Measurements from ENCODE around the gene AKAP10. TPM values are rescaled to one million over a fixed set of nuclear protein-coding genes. Genes with fewer than 3 reads are reported as not detected.

AKAP10 gene
- total RNA-seq, 1 experiment from 2014 or later = 52.7 TPM

- no peak for DNase-seq
- no peaks in the 10 kb centered on the region for H3K9me3 ChIP-seq (ENCODE audit: insufficient read depth, low read depth)
- no peaks in the 10 kb centered on the region for H3K79me2 ChIP-seq (ENCODE audit: low read depth)
- no peaks in the 10 kb centered on the region for H3K9me2 ChIP-seq (ENCODE audit: insufficient read depth)
- BruUV-seq (replicated peaks) = no TSS peak
- no peaks in the 10 kb centered on the region for H3K4me1 ChIP-seq (replicated peaks; ENCODE audit: insufficient read depth)
- no peaks in the 10 kb centered on the region for H4K20me1 ChIP-seq (ENCODE audit: insufficient read depth)
- CTCF ChIA-PET = no interaction called here
- intact Hi-C loops (cut with micrococcal nuclease; ENCODE audit: unreplicated experiment) = no loop called here
- H3F3A ChIP-seq (ENCODE audit: insufficient read depth, low read depth) = no peaks in the 10 kb centered on the region
- TF ChIP-seq EZH2 (IDR thresholded peaks at IDR 0.05; ENCODE audit: low read depth) (no peak), CTCF (conservative IDR thresholded peaks at IDR 0.05) (no peak)
- H3K4me3 ChIP-seq = no peak overlapping the region
- no peak overlapping the region for H2AFZ ChIP-seq
- no peak overlapping the region for H3K27ac ChIP-seq
- no peaks in the 10 kb centered on the region for H3K36me3 ChIP-seq (ENCODE audit: low read depth)
- no peaks in the 10 kb centered on the region for H3K27me3 ChIP-seq (ENCODE audit: insufficient read depth, low read depth)
- no peak overlapping the region for H3K4me2 ChIP-seq
- POLR2A ChIA-PET (ENCODE audit: unreplicated experiment) = no interaction called here
Measured at GRCh38 chr17:19877364-19877945, 100.2 kb downstream of the AKAP10 start.

- POLR2A ChIA-PET (ENCODE audit: unreplicated experiment) = no interaction called here
Measured at GRCh38 chr17:19876529-19877161, 101.0 kb downstream of the AKAP10 start.

GRCh38 chr17:19874256-19874655 is 103.4 kb downstream of the AKAP10 start:
- Histone ChIP-seq H3K27ac (no peak overlapping the region), H3K9me3 (ENCODE audit: insufficient read depth, low read depth) (no peaks in the 10 kb centered on the region), H3K79me2 (ENCODE audit: low read depth) (no peaks in the 10 kb centered on the region), H2AFZ (no peak overlapping the region), H4K20me1 (ENCODE audit: insufficient read depth) (no peaks in the 10 kb centered on the region), H3K4me3 (no peak overlapping the region), H3F3A (ENCODE audit: insufficient read depth, low read depth) (no peaks in the 10 kb centered on the region), H3K4me2 (no peak overlapping the region), H3K9me2 (ENCODE audit: insufficient read depth) (no peaks in the 10 kb centered on the region), H3K36me3 (ENCODE audit: low read depth) (no peaks in the 10 kb centered on the region), H3K4me1 (replicated peaks; ENCODE audit: insufficient read depth) (no peaks in the 10 kb centered on the region), H3K27me3 (ENCODE audit: insufficient read depth, low read depth) (no peaks in the 10 kb centered on the region)
- intact Hi-C loops (cut with micrococcal nuclease; ENCODE audit: unreplicated experiment) = no loop called here
- no TSS peak for BruUV-seq (replicated peaks)
- POLR2A ChIA-PET (ENCODE audit: unreplicated experiment) = no interaction called here
- TF ChIP-seq EZH2 (IDR thresholded peaks at IDR 0.05; ENCODE audit: low read depth) = no peak
- TF ChIP-seq CTCF (conservative IDR thresholded peaks at IDR 0.05) = no peak
- CTCF ChIA-PET = no interaction called here
- DNase-seq = no peak

More at GRCh38 chr17:19876529-19877161, 101.0 kb downstream of the AKAP10 start:
- Histone ChIP-seq H4K20me1 (ENCODE audit: insufficient read depth) (no peaks in the 10 kb centered on the region), H3K27ac (no peak overlapping the region), H3K27me3 (ENCODE audit: insufficient read depth, low read depth) (no peaks in the 10 kb centered on the region), H2AFZ (no peak overlapping the region), H3K4me1 (replicated peaks; ENCODE audit: insufficient read depth) (no peaks in the 10 kb centered on the region), H3K9me3 (ENCODE audit: insufficient read depth, low read depth) (no peaks in the 10 kb centered on the region), H3K4me2 (no peak overlapping the region), H3F3A (ENCODE audit: insufficient read depth, low read depth) (no peaks in the 10 kb centered on the region), H3K79me2 (ENCODE audit: low read depth) (no peaks in the 10 kb centered on the region), H3K36me3 (ENCODE audit: low read depth) (no peaks in the 10 kb centered on the region), H3K9me2 (ENCODE audit: insufficient read depth) (no peaks in the 10 kb centered on the region), H3K4me3 (no peak overlapping the region)
- CTCF ChIA-PET = no interaction called here
- intact Hi-C loops (cut with micrococcal nuclease; ENCODE audit: unreplicated experiment) = no loop called here
- DNase-seq = no peak
- BruUV-seq (replicated peaks) = no TSS peak
- TF ChIP-seq EZH2 (IDR thresholded peaks at IDR 0.05; ENCODE audit: low read depth) (no peak), CTCF (conservative IDR thresholded peaks at IDR 0.05) (no peak)
